Endothelial cell of umbilical vein (primary cell): Measurements from ENCODE around the gene MYO16. TPM values are rescaled to one million over a fixed set of nuclear protein-coding genes. Genes with fewer than 3 reads are reported as not detected.

Source experiments
- BruUV-seq: library from RNA; stranded (reverse); fragments of 400-500 nt; replicated peaks from 2 replicates; lab custom pipeline; 2021; lab: Mats Ljungman, UMichigan
- CTCF ChIA-PET: fragments of 300-600, 350-600 bp; sonication (Branson Sonifier 250); formaldehyde crosslinking; loops from one replicate; lab custom pipeline; 2021; ENCODE audit warnings: antibody characterized with exemption, inconsistent platforms; lab: Charles Lee
- POLR2A ChIA-PET: fragments of 300-600, 350-600 bp; sonication (Branson Sonifier 250); formaldehyde crosslinking; loops from one replicate; lab custom pipeline; 2021; ENCODE audit warnings: antibody characterized with exemption, inconsistent platforms; lab: Charles Lee
- DNase-seq: peaks from one replicate; pipeline ENCODE4 v3.0.0-alpha.2; 2011; ENCODE audit warnings: low read depth, low spot score
- FAIRE-seq: peaks from 2 replicates; lab custom pipeline; 2011; peaks lifted over from hg19 to GRCh38; lab: Jason Lieb, UNC
- H2AFZ ChIP-seq: 2 replicates; pipeline ENCODE4 v1.6.0; 2012; ENCODE audit warnings: low read depth, low read length, control low read depth, inconsistent platforms
- H3K27ac ChIP-seq: 2 replicates; pipeline ENCODE4 v1.5.1; 2011; ENCODE audit warnings: low read depth, mild to moderate bottlenecking, control low read depth, low read length, moderate library complexity; ENCODE audit not compliant: insufficient read depth
- H3K27me3 ChIP-seq, 2 experiments: 2 replicates each; pipeline versions ENCODE4 v1.6.0 to v1.6.1; 2011; ENCODE audit warnings: low read length in 2 of 2, mixed read lengths in 1 of 2; ENCODE audit not compliant: control insufficient read depth in 2 of 2, insufficient read depth in 2 of 2
- H3K36me3 ChIP-seq, 2 experiments: 2 replicates in 1 of 2; 3 replicates in 1 of 2; pipeline ENCODE4 v1.5.1; 2011; ENCODE audit warnings: low read length in 2 of 2, mild to moderate bottlenecking in 1 of 2, moderate library complexity in 1 of 2; ENCODE audit not compliant: control insufficient read depth in 2 of 2, insufficient read depth in 2 of 2; ENCODE audit errors: extremely low read depth in 1 of 2
- H3K4me1 ChIP-seq: 3 replicates; pipeline ENCODE4 v1.5.1; 2011; ENCODE audit warnings: mild to moderate bottlenecking, low read length; ENCODE audit not compliant: control insufficient read depth, insufficient read depth; ENCODE audit errors: extremely low read depth
- H3K4me2 ChIP-seq: 2 replicates; pipeline ENCODE4 v1.6.1; 2011; ENCODE audit warnings: low read length, control low read depth, mixed read lengths; ENCODE audit not compliant: insufficient read depth
- H3K4me3 ChIP-seq, 3 experiments: fragments of 200-600 bp in 1 of 3; sonication (generic), shearing (Covaris generic) in 1 of 3; replicated peaks in 1 of 3; 2 replicates each; pipeline ENCODE4 v1.5.1; 2011 to 2016; ENCODE audit warnings: control low read depth in 3 of 3, low read length in 3 of 3, mild to moderate bottlenecking in 2 of 3, inconsistent platforms in 1 of 3, low read depth in 1 of 3, moderate library complexity in 1 of 3; ENCODE audit not compliant: insufficient read depth in 1 of 3
- H3K79me2 ChIP-seq: 2 replicates; pipeline ENCODE4 v1.6.0; 2012; ENCODE audit warnings: low read length, inconsistent platforms; ENCODE audit not compliant: control insufficient read depth, insufficient read depth
- H3K9ac ChIP-seq: replicated peaks from 2 replicates; pipeline ENCODE3; 2011; ENCODE audit warnings: low read length, control low read depth; ENCODE audit not compliant: insufficient read depth; ENCODE audit errors: extremely low read depth
- H3K9me1 ChIP-seq: replicated peaks from 3 replicates; pipeline ENCODE4 v1.6.0; 2011; ENCODE audit warnings: mild to moderate bottlenecking, low read length; ENCODE audit not compliant: control insufficient read depth, insufficient read depth; ENCODE audit errors: extremely low read depth
- H3K9me3 ChIP-seq: replicated peaks from 2 replicates; pipeline ENCODE4 v1.5.1; 2012; ENCODE audit warnings: low read length, inconsistent platforms; ENCODE audit not compliant: control insufficient read depth, insufficient read depth
- H4K20me1 ChIP-seq: replicated peaks from 2 replicates; pipeline ENCODE3; 2011; ENCODE audit warnings: mild to moderate bottlenecking, low read length; ENCODE audit not compliant: control insufficient read depth, insufficient read depth; ENCODE audit errors: extremely low read depth
- CTCF ChIP-seq, 2 donors: IDR thresholded peaks; 1 replicate in 1 of 2; 2 replicates in 1 of 2; pipeline ENCODE4 v1.5.1; 2011; ENCODE audit warnings: low read length in 2 of 2, mild to moderate bottlenecking in 2 of 2, moderate library complexity in 2 of 2, control low read depth in 1 of 2, inconsistent platforms in 1 of 2, low read depth in 1 of 2; ENCODE audit not compliant: insufficient read depth in 1 of 2; ENCODE audit errors: extremely low read depth in 1 of 2
- EZH2 ChIP-seq: IDR thresholded peaks from 2 replicates; pipeline ENCODE4 v1.6.1; 2012; ENCODE audit warnings: borderline replicate concordance, low read depth, mild to moderate bottlenecking, moderate library complexity, low read length, inconsistent platforms; ENCODE audit not compliant: severe bottlenecking
- FOS ChIP-seq: IDR thresholded peaks from 2 replicates; pipeline ENCODE4 v1.6.1; 2011; ENCODE audit warnings: mild to moderate bottlenecking, low read length, moderate library complexity, borderline replicate concordance; ENCODE audit not compliant: insufficient read depth
- GATA2 ChIP-seq: IDR thresholded peaks from 2 replicates; pipeline ENCODE4 v1.7.0; 2011; ENCODE audit warnings: low read depth, mild to moderate bottlenecking, moderate library complexity, mixed read lengths, low read length; ENCODE audit not compliant: insufficient read length, insufficient read depth
- JUN ChIP-seq: IDR thresholded peaks from 2 replicates; pipeline ENCODE4 v1.6.1; 2011; ENCODE audit warnings: borderline replicate concordance, low read depth; ENCODE audit not compliant: insufficient read length, insufficient read depth
- MYC ChIP-seq: IDR thresholded peaks from one replicate; pipeline ENCODE4 v1.6.1; 2011; ENCODE audit warnings: mild to moderate bottlenecking, low read depth, low read length
- POLR2A ChIP-seq: IDR thresholded peaks from 2 replicates; pipeline ENCODE4 v1.6.1; 2012; ENCODE audit warnings: low read depth, mild to moderate bottlenecking, control low read depth, low read length
- POLR2AphosphoS5 ChIP-seq: IDR thresholded peaks from 2 replicates; pipeline ENCODE4 v1.6.1; 2012; ENCODE audit warnings: low read depth, mild to moderate bottlenecking, control low read depth, low read length, moderate library complexity; ENCODE audit not compliant: insufficient read depth
- dilution Hi-C: fragments of 300-500 bp; cut with MboI; formaldehyde crosslinking; loops from one replicate; pipeline ENCODE4 v1.15.0; 2019; ENCODE audit warnings: low sequenced_read_pairs; ENCODE audit not compliant: extremely low pct_ligation_motif_present
- intact Hi-C: fragments of 100-400 bp; cut with micrococcal nuclease; formaldehyde crosslinking; loops from one replicate; pipeline ENCODE4 v1.10.0; 2022
- polyA plus RNA-seq, 4 experiments: library from polyadenylated mRNA; depleted of rRNA in 3 of 4; stranded (reverse) in 3 of 4; unstranded in 1 of 4; fragments of >200 nt; gene quantifications; 2 replicates each; pipeline versions ENCODE4 v1.2.1 to v1.2.3, GENCODE V29; 2011 to 2012; ENCODE audit warnings: missing spikeins in 1 of 4
- total RNA-seq: library from RNA; stranded (reverse); gene quantifications from 2 replicates; pipeline ENCODE4 v1.2.3, GENCODE V29; 2021
- TF ChIP-seq, protein P1 (sequence below): IDR thresholded peaks from 2 replicates; pipeline ENCODE4 v1.6.1; 2011; ENCODE audit not compliant: insufficient read depth, insufficient read length

Gene MYO16
- total and polyA plus RNA-seq, 2 donors (not counting 3 experiments of a cell fraction or from before 2014, with no cell fraction given), result 0.03 to 0.04 TPM

DNA sequence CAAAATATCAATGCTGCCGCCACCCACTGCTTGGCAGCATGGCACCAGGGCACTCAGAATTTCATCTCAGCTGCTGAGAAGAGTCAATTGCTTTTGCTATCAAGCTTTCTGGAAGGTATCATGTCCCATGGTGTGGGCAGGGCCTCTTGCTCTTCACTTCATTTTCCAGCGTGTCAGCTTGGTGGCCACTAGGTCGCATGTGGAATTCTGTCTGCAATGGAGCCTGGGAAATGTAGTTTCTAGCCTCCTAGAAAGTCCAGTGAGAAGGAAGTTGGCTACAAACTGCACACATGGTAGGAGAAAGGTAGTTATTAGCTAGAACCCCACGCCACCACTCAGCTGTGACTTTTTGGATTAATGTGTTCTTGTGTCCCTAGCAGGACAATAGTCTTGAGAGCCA, 105.3 kb downstream of the MYO16 start:
- POLR2A ChIA-PET, result no interaction called here
- DNase-seq (no peak), FAIRE-seq (no peak)
- Histone ChIP-seq H3K79me2 (no peaks in the 10 kb centered on the region), H3K9me1 (no peaks in the 10 kb centered on the region), H2AFZ (no peak overlapping the region), H3K9ac (no peak overlapping the region), H3K36me3 (no peaks in the 10 kb centered on the region), H3K27ac (no peak overlapping the region), H3K4me3 (no peak overlapping the region), H3K27me3 (no peaks in the 10 kb centered on the region), H3K4me2 (no peak overlapping the region), H3K9me3 (peaks cover 8% of the 10 kb centered on the region), H4K20me1 (no peaks in the 10 kb centered on the region), H3K4me1 (no peaks in the 10 kb centered on the region)
- TF ChIP-seq POLR2A (no peak), POLR2AphosphoS5 (no peak), EZH2 (no peak), CTCF (IDR thresholded peaks at IDR 0.05; ENCODE audit: extremely low read depth in 1 of 2, insufficient read depth in 1 of 2, low read depth in 1 of 2, low read length in 2 of 2) (no peak), MYC (no peak), GATA2 (no peak), JUN (no peak), FOS (no peak)
- TF ChIP-seq, protein P1, sequence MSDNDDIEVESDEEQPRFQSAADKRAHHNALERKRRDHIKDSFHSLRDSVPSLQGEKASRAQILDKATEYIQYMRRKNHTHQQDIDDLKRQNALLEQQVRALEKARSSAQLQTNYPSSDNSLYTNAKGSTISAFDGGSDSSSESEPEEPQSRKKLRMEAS, result no peak
- CTCF ChIA-PET, result no interaction called here
- intact Hi-C loops (no loop called here), dilution Hi-C loops (no loop called here)
- no TSS peak for BruUV-seq
